GM12892 (cell line): ENCODE data around the gene GALNTL6.

Experiments used
- POLR2A ChIP-seq: IDR thresholded peaks from 2 replicates; pipeline ENCODE4 v1.6.1; 2011; ENCODE audit warnings: low read depth, low read length, control low read depth
- POLR2AphosphoS5 ChIP-seq: IDR thresholded peaks from 2 replicates; pipeline ENCODE4 v1.6.1; 2011; ENCODE audit warnings: low read depth, low read length, control low read depth

DNA sequence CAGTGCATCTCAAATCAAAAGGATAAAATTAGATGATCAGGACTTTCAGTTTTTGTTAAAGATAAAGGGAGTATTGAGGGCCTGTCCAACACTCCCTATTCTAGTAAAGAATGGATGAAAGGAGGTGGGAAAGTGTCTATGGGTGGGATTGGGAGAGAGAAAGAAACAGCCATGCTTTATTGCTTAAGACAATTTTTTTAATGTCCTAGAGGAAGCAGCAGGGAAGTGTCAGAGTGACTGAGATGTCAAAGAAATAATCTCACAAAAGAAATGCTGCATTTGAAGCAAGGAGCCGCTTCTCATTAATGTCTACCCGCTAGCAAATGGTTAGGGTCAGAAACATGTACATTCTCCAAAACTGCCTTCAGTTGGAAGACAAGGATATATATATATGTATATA, 1238.0 kb downstream of the GALNTL6 start:
- TF ChIP-seq POLR2AphosphoS5, result no peak
- no peak for TF ChIP-seq POLR2A
